Inflammatory macrophage treated with lipopolysaccharide for 1 hour (primary cell): ENCODE results near the gene TMEM82.

Source experiments
- DNase-seq, 2 donors: peaks; one replicate each; pipeline ENCODE4 v3.0.0-alpha.2; 2020 to 2022

Gene TMEM82

DNA sequence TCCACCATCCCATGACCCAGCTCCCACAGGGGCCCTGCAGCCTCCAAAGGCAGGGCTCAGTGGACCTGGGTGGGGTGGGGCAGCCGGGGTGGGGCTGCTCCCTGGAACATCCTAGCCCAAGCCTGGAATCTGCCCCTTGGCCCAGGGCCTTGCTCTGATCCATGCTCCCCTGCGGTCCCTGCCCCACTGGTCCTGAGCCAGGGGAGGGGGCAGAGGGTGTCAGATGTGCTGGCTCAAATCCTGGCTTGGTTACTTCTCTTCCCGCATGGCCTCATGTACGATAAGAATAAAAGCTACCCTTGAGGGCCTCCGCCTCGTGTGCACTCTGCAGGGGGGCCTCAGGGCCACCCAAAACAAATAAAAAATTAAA, 5.4 kb upstream of the TMEM82 start:
- no peak for DNase-seq

GRCh38 chr1:15737324-15738319, 4.7 kb upstream of the TMEM82 start:
- no peak for DNase-seq

DNA sequence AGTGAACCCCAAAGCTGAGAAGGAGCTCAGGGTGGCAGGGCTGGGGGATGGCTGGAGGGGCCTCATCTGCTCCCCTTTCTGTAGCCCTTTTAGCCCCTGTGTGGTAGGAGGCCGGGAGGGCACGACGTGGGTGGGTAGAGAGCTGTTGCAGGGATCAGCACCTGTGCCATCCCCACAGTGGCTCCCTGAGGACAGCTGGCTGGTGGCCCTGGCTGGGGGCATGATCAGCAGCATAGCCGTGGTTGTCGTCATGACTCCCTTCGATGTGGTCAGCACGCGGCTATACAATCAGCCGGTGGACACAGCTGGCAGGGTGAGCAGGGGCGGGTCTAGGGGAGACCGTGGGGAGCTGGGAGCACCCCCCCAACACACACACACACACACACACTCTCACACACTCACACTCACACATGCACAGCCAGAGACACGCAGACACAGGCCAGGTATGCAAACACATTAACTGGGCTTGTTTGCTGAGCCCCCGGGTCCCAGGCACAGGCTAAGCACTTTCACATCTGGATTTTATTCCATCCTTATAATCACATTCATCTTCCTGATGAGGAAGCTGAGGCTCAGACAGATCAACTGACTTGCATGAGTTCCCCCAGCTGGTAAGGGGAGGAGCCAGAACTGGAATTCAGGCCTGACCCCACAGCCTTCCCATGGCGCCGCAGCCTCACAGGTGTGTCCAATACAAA, 3.7 kb upstream of the TMEM82 start:
- no peak for DNase-seq

DNA sequence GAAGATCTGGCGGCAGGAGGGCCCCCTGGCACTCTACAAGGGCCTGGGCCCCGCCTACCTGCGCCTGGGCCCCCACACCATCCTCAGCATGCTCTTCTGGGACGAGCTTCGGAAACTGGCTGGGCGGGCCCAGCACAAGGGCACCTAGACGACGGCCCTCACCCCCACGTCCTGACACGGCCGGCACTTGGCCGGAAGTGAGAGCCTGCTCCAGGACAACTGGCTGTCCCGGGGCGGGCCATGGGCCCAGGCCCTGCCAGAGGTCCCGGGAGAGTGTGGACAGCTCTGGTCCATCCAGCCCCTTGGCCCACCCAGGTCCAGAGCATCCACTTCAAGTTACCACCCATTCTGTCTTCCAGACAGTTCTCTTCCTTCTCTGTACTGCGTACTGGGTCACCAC, 3.0 kb upstream of the TMEM82 start:
- DNase-seq = no peak

DNA sequence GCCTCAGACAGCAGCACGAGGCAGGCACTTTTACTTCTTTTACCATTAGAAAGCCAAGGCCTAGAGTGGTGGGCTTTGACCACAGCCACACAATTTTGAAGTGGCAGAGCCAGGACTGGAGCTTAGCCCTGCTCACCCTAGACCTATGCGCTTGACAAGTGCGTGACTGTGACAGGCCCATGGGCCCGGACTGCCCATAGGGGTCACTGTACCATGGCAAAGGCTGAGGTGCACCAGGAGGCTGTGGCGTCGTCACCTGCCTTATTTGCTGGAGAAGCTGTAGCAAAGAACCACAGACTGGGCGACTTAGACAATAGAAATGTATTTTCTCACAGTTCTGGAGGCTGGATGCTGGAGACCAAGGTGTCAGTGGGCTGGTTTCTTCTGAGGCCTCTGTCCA, 2.6 kb upstream of the TMEM82 start:
- DNase-seq = no peak

GRCh38 chr1:15740924-15741850, 1.1 kb upstream of the TMEM82 start:
- DNase-seq = peak; percentile 31 to 43

DNA sequence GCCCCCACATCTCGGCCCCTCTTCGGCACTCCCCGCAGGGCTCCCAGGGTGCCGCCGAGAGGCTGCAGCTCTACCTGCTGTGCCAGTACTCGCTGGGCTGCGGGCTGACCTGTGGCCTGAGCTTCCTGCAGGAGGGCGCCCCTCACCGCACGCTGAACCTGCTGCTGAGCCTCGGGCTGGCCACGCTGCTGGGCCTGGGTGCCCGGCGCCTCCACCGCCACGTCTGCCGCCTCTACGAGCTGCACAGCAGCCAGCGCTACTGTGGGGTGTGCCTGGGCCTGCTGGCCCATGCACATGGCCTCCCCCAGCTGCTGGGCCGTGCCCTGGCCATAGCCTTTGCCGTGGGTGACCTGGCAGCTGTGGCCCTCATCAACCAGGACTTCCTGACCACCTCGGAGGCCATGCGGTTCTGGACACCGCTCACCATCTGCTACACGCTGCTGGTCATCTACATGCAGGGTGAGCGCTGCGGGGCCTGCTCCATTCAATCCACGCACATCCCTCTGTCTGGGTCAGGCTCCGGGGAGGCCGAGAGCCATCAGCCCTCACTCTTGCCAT, 1.9 kb downstream of the TMEM82 start:
- DNase-seq = no peak

DNA sequence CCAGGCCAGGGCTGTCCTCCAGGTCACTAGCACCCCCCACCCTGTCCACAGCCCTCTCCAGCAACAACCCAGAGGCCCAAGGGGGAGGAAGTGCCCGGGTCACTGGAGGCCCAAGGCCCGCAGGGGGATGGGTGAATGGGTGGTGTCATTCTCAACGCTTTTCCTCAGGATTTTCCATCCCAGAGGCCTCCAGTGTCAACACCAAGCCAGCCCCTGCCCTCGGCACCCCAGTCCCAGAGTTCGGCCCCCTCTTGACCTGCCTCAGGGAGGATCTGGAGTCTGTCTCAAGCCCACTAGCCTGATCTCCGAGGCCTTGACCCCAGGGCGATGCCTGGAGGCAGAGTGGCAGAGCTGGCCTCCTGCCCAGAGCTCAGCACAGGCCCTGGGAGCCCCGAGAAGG, 5.1 kb downstream of the TMEM82 start:
- DNase-seq = no peak

DNA sequence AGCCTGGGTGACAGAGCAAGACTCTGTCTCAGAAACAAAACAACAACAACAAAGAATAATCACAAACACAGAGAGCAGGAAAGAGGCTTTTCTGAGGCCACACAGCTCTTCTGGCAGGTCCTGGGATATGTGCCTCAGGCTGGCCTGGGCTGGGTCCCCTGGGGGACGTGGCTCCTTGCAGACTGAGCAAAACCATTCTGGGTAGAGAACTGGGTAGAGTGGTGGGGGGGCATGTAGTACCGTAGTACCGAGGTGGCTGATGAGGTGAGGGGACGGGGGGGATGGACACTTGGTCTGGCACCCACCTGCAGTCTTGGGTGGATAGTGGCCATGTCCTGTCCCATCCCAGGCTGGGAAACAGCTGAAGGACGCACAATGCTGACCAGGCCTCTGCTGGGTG, 6.0 kb downstream of the TMEM82 start:
- DNase-seq = no peak

DNA sequence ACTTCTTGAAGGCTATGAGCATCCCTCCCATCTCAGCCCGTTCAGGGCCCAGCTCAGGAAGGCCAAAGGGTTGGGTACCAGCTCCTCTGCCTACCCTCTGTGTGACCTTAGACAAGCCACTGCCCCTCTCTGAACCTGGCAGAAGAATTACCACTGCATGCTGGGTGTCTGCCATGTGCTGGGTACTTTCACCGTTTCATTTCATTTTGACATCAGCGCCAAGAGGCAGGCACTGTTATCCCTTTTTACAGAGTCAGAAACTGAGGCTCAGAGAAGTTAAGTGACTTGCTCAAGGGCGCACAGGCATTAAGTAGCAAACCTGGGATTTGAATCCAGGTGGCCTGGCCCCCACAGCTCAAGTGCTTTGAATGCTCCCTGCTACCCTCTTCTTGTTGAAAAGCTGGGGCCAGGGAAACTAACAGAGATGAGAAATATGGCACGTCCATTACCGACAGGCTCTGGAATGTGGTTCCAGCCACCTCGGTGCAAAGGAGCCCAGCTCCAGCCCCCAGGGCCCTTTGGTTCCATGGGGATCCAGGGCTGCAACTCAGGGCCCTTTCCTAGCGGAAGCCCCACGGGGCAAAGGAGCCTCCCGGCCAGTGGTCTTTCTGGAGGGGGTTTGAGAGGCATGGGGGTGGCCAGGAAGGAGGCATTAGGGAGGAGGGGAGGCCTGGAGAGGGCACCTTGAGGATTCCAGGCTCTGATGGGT, 6.5 kb downstream of the TMEM82 start:
- no peak for DNase-seq

DNA sequence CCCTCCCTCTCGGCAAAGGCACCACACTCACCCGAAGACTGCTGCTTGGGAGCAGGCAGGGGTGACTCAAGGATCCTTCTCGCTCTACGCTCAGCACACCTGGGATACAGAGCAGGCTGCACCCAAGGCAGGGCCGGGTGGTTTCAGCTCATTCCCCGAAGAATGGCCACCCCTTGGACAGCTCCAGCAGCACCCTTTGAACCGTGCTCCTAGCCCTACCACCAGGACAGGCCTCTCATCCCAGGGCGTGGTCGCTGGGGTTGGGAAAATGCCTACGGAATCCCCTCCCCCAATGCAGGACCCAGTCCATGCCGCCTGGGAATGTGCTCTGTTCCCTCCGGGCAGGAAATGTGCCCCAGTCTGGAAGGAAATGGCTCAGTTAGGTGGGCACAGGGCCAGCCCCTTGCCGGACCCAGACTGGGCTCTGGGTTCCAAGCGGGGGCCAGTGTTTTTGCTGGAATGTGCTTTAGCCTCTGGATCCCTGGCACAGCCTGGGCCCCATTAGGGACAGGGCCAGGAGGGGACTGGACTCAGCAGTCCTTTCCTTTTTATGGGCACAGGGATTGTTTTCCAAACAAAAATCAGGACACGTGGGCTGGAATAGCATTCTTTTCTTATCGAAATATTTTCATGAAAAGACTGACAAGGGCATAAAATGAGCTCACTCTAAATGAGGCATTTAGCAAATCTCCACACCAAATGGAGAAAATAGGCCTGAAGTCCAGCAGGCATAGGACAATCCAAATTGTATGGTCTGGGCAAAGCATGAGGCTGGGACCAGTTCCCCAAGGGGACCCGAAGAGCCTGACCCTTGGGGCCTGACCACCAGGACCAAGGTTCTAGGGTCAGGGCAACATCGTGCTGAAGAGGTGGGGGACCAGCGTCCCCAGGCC, 7.3 kb downstream of the TMEM82 start:
- no peak for DNase-seq

- DNase-seq = no peak
Measured at GRCh38 chr1:15750924-15751323, 8.6 kb downstream of the TMEM82 start.

GRCh38 chr1:15751717-15752116, 9.4 kb downstream of the TMEM82 start:
- DNase-seq = no peak

- no peak for DNase-seq
Measured at GRCh38 chr1:15753776-15754175, 11.5 kb downstream of the TMEM82 start.

GRCh38 chr1:15755021-15755645, 12.8 kb downstream of the TMEM82 start:
- DNase-seq = no peak

GRCh38 chr1:15755646-15756040, 13.3 kb downstream of the TMEM82 start:
- DNase-seq = no peak

DNA sequence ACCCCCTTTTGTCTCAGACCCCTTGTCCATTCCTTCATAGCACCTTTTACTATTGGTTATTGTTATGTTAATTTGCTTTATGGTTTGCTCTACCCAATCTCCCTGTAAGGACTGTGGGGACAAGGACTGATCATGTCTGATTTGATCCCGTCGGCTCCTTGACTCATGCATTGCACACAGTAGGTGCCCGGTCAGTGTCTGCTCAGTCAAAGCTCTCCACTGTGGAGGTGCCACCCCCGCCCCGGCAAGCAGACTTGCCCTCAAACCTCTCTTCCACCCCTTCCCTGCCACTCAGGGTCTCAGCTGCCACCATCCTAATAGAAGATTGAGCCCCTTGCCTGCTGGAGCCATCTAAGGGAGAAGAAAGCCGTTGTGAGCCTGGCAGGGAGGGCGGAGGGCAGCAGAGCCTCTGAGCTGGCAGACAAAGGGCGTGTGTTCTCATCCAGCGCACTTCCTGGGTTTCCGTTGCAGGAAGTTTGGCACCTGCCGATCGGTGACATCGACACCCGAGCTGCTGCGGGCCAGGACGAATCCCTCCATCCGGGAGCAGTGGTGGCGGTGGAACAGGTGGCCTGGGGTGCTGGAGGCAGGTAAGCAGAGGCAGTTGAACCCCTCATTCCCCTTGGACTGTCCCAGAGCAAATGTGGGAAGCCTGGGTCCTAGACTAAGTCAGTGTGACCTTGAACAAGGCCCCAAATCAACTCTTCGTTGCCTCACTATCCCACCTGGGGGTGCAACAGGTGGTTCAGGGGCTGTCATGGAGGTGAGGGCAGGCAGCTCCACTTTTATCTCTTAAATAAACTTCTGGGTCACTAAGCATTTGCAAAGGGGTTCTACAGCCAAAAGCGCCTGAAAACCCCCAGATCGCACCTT, 14.1 kb downstream of the TMEM82 start:
- DNase-seq = no peak

DNA sequence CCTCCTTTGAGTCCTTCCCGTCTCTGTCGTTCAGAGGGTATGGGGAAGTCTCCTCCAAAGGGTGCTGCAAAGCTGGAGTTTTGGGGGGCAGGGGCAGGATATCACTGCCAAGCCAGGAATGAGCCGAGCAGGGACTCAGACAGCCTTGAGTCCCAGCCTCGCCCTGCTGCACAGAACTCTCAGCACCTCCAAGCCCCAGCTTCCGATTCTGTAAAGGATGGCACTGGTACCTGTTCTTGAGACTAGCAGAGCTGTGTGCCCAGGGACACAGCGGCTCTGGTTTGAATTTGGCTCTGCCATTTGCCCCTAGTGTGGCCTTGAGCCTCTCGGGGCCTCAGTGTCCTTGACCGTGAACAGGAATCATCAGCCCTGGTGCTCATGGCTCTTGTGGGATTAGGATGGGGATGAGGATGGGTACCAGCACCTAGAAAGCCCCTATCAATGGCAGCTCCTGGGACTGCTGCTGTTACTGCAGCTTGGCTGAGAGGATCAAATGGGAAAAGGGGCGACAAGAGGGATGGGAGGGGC, 14.8 kb downstream of the TMEM82 start:
- DNase-seq = peak in 1 of 2 donors; percentile 11
